ENCODE results near the gene NHS. TPM values are rescaled to one million over a fixed set of nuclear protein-coding genes. Genes with fewer than 3 reads are reported as not detected.

The NHS gene
- total RNA-seq, 1 donor from 2014 or later: 6.6 TPM

DNA sequence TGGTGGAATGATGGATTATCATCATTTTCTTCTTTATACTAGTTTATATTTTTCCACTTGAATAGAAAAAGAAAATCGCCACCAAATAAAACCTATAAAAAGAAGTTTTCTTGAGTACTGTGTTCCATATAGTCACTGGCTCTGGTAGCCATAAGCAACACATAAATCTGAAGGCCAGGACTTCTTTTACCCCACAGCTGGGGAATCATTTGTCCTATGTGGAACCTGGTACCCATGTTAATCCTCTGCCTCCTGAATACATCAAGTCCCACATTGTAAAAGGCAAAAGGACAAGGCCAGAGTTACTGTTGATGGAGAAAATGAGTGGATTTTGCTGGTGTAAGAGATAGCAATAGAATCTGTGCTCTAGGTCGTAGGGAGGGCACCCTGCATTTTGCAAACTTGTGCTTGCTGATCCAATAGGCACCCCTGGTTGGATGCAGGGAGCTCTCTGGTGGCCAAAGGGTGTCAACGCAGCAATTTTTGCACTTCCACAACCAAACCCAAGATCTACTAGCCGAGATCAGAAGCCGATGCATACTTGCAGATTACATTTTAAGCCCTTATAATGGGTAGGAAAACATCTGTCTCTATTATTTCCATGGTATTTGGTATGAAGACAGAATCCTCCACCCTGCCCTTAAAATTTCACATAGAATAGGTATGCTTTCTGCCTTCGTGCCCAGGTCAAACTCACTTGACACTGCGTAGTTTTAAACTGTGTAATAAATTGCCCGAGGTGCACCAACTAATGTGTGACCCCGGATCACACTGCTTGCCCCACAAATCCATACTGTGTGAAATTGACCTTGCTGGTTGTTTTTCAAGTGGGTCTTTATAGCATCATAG is 216.1 kb downstream of the NHS start:
- DNase-seq: peak; percentile 75

GRCh38 chrX:17591741-17592110 is 216.7 kb downstream of the NHS start:
- DNase-seq: no peak

GRCh38 chrX:17592117-17592516 is 217.1 kb downstream of the NHS start:
- DNase-seq: no peak

DNA sequence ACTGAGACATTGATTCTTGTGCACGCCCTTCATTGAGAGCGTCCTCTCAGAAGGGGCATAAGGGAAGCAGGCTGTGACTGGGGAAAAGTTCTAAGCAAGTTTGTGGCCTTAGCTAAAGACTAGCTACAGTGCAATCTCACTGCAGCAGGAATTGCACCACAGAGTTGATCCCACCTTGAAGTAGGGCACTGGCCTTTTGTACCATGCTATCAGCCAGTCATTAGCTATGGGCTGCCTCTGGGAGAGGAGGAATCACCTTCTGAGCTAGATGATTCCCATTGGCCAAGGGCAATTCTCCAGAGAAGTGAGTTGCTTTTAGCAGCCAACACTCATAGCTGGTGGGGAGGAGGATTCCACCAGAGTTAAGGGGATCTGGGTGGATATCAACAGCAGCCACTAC is 219.7 kb downstream of the NHS start:
- no peak for DNase-seq

DNA sequence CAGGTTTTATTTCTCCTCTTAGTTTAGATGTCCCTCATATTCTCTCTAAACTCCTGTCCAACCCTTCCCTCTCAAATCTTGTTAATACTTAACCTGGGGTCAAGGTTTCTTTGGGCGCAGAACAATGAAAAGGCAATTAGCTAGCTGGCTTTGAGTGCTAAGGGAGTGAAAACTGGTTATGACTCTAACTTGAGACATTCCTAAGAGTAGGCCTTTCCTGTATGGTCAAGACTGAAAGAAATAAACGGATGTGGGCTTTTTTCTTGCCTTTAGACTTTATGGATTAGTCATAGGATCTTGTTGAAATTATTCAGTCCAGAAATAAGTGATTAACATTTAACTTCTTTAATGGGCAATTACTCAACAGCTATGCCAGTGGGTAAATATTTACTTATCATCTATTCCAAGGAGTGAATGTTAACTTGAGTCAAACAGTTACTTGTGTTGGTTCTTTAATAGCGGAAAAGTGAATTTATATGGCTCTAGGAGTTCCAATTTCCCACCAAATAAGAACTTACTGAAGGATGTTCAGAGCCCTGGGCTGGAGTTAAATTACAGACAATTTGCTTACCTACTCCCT is 220.5 kb downstream of the NHS start:
- no peak for DNase-seq

GRCh38 chrX:17596061-17596460 is 221.1 kb downstream of the NHS start:
- no peak for DNase-seq

DNA sequence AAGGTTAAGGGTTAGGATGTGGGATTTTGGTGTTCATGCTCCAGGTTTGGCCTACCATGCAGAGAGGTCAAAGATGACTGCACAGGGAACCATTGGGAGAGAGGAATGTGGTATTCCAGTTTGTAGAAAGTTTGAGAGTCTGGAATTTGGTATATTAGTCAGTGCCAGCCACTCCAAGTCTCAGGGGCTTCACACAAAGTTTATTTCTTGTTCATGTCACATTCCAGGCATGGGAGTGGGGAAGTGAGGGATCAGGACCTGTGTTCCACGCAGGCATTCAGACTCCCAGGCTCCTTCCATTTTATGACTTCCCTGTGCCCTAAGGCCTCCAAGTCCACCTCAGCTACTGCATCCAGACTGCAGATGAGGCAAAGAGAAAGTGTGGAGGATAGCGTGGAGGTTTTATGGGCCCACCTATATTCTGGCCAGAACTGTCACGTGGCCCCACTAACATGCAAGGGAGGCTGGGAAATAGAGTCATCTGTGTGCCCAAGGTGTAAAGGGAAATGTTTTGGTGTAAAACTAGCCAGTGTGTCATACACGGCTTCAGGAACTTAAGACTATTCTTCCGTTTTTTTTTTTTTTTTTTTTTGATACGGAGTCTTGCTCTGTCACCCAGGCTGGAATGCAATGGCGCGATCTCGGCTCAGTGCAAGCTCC is 221.7 kb downstream of the NHS start:
- DNase-seq: no peak

DNA sequence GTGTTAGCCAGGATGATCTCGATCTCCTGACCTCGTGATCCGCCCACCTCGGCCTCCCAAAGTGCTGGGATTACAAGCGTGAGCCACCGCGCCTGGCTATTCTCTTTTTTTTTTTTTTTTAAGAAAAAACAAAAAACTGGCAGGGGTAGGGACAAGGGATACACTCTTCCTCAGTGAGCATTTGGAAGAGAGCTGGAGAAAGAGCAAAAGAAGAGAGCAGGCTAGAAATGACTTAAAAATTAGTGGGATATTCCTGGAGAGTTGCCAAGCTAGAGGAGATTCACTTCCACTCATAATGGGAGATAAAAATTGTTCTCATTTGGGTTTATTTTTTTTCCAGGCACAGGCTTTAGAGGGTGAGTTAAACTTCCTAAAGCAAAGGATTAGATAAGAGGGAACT is 222.3 kb downstream of the NHS start:
- DNase-seq: no peak

- no peak for DNase-seq
These were observed 222.9 kb downstream of the NHS start for GRCh38 chrX:17597836-17598439.

- peak; percentile 21 for DNase-seq
These were observed 226.6 kb downstream of the NHS start for GRCh38 chrX:17601441-17602200.

GRCh38 chrX:17602245-17602644 is 227.2 kb downstream of the NHS start:
- DNase-seq: no peak

GRCh38 chrX:17603196-17603595 is 228.2 kb downstream of the NHS start:
- peak; percentile 25 for DNase-seq

DNA sequence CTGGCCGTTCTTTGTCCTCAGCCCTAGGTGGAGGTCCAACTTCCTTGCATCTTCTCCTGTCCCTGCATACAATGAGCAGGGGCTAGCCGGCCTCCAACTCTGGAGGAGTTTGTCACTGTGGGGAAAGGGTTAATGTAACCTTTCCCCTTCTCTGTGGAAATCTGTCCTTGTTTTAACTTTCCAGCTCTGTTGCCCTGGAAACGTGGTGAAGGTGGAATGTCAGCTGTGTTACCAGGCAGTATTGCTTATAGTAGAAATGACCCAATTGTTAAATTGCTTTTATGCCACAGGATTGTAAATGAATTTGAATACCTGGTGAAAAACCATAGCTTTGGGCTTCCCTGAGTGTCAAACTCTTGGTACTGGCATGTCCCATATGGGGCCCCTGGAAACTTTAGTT is 230.7 kb downstream of the NHS start:
- no peak for DNase-seq

DNA sequence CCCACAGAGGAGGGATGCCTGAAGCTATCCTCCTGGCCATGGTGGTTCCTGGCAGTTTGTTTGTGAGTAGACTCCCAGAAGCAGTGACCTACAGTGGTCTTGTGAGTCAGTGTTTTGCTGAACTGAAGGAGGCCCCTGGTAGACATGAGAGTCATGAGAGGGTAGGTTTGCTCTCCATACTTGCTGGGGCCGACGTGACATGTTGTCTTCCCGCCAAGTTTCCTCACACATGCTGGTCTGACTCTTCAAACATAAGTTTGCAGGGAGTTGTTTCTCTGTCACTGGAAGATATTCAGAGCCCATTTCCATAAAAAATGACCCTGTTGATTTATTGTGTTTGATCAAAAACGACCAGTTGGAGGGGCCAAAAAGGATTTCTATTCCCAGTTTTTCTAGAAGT is 231.2 kb downstream of the NHS start:
- DNase-seq: peak; percentile 2

GRCh38 chrX:17608888-17609287 is 233.9 kb downstream of the NHS start:
- DNase-seq: no peak

DNA sequence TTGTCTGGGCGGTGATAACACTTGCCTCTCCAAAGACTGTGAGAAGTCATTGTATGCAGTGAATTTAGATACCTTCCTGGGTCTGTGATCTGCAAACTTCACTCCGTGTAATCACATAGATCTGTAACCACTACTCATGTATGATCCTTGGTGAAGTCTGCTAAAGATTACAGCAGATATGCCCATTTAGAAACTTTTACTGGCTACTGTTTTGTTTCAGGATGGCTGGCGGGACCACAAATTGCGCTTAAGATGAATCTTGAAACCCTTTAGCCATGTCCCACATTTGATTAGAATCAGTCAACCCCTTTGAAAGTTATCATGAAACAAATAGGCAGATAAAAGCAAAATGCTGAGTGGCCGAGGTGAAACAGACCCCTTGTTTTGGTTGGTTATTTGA is 235.8 kb downstream of the NHS start:
- DNase-seq: no peak

DNA sequence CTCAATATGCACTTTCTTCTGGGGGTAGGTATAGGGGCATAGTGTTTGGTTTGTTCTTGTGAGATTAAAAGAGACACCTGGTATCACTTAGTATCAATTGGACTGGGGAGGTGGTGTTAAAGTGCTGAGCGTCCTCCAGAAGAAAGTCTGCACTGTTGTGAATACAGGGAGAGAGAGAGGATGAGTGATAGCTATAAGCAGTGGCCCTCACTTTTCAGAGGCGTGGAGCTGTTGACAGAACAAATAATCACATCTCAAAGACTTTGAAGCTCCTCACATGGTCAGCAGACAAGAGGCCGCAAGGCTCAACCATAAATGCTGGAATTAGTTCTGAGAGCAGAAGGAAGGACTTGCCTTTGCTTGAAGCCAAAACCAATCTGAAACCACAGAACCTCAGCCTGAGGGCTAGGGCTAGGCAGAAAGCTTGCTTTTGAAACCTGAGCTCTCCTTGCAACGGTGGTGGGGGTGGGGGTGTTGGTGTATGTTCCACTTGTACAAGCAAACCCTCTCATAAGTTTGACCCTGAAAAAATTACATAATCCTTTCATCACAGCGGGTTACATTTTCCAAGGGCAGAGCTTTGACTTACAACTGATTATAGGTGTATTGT is 239.1 kb downstream of the NHS start:
- no peak for DNase-seq

- DNase-seq: no peak
These were observed 241.9 kb downstream of the NHS start for GRCh38 chrX:17616936-17617335.

GRCh38 chrX:17617806-17618205 is 242.8 kb downstream of the NHS start:
- DNase-seq: peak; percentile 61

DNA sequence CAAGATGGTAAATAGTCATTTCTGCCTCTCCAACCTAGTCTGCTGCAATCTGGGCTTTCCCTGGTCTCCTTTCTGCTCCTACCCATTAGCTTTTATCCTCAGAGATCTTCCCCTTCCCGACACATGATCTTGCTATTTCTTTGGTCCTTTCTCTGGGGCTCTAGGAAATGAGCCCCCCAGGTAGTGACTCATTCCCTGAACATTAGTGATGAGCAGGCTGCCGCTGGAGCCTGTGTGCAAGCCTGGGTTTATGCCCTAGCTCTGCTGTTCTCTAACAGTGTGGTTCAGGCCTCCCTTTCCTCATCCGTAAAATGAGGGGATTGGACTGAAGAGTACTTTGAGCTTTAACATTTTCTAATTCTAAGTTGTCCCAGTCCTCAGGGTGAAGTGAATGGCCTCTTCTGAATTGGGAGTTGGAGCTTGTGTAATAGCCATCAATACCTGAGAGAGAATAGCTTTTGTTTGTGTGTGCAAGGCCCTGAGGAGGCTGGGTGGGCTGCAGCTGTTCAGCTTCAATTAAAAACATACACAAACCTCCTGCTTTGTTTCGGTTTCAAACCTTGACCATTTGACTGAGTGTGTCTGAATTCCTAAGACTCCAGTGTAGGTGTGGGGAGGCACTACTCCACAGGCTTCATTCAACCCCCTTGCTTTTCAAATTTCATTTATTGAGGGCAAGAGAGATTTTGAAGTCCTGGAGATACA is 246.7 kb downstream of the NHS start:
- no peak for DNase-seq

- DNase-seq: no peak
These were observed 247.3 kb downstream of the NHS start for GRCh38 chrX:17622331-17622730.
